ENCODE results near the gene DNAI1. TPM values are rescaled to one million over a fixed set of nuclear protein-coding genes. Genes with fewer than 3 reads are reported as not detected.

The DNAI1 gene
- total and polyA plus RNA-seq, 10 donors = not detected

DNA sequence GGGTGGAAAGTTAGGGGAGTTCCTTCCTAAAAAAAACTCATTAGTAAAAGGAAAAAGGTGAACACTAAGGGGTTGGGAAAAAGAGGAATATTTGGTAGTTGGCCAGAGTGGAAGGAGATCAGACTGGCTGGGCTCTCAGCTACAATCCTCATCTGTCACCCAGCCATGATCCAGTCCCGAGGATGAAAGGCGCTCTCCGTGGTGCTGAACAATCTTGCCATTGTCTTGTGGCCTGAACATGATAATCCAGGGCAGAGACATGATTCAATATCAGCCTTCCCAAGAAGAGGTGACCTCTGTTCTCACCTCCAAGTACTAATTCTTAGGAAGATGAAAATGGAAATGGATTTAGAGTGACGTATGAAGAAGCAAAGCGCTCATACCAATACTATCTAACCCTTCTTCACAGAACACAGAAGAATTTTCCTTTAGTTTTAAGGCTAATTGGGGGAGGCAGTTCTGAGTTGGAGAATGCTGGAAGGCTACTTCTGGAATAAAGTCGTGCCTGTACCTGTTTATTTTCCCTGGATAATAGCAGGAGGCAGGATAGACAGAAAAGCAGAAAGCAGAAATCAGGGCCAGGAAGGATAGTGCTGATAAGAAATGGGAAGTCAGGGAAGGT is 45.3 kb upstream of the DNAI1 start:
- no peaks in the 10 kb centered on the region for H3K4me1 ChIP-seq
- TF ChIP-seq POLR2A (IDR thresholded peaks at IDR 0.05) = no peak
- TF ChIP-seq, protein P1, sequence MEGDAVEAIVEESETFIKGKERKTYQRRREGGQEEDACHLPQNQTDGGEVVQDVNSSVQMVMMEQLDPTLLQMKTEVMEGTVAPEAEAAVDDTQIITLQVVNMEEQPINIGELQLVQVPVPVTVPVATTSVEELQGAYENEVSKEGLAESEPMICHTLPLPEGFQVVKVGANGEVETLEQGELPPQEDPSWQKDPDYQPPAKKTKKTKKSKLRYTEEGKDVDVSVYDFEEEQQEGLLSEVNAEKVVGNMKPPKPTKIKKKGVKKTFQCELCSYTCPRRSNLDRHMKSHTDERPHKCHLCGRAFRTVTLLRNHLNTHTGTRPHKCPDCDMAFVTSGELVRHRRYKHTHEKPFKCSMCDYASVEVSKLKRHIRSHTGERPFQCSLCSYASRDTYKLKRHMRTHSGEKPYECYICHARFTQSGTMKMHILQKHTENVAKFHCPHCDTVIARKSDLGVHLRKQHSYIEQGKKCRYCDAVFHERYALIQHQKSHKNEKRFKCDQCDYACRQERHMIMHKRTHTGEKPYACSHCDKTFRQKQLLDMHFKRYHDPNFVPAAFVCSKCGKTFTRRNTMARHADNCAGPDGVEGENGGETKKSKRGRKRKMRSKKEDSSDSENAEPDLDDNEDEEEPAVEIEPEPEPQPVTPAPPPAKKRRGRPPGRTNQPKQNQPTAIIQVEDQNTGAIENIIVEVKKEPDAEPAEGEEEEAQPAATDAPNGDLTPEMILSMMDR (IDR thresholded peaks at IDR 0.05 in 8 of 11, conservative IDR thresholded peaks at IDR 0.05 in 3 of 11) = no peak
- TF ChIP-seq POLR2AphosphoS5 (IDR thresholded peaks at IDR 0.05) = no peak
- H3K36me3 ChIP-seq = no peaks in the 10 kb centered on the region
- no peak for DNase-seq
- intact Hi-C loops (cut with DNase I; ENCODE audit: low total_unique reads) = no loop called here
- 21 to 29% (median 26%) methylated on average over 6 of the region's 6 CpGs for WGBS, 5 donors
- H3K9me3 ChIP-seq = no peaks in the 10 kb centered on the region
- H3K4me3 ChIP-seq = no peak overlapping the region
- H3K27ac ChIP-seq = no peak overlapping the region
- no peaks in the 10 kb centered on the region for H3K27me3 ChIP-seq (replicated peaks in 1 of 7)

DNA sequence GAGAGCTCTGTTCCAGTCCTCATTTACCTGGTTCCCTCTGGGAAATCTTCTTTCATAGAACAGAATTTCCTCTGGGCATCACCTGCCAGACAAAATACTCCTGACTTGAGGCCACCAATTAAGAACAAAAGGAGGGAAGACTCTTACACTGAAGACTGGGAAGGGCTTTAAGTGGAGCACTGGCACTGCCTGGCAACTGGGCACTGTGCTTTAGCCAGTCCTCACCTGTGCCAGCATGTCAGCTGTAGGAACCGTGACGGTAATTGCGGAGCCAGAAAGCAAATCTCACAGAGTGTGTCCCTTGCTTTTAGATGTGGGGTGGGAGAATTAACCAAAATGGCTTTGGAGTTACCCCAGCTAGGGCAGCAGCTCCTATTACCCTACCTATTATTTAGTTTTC is 40.9 kb upstream of the DNAI1 start:
- Histone ChIP-seq H3K4me1 (peaks cover 0 to 7% (median 0%) of the 10 kb centered on the region in 6 donors), H3K9me3 (no peaks in the 10 kb centered on the region), H3K36me3 (no peaks in the 10 kb centered on the region), H3K27ac (no peak overlapping the region), H3K27me3 (replicated peaks in 1 of 7) (no peaks in the 10 kb centered on the region), H3K4me3 (no peak overlapping the region)
- no peak for DNase-seq
- intact Hi-C loops (cut with DNase I; ENCODE audit: low total_unique reads) = no loop called here
- 95 to 100% (median 99%) methylated on average over 3 of the region's 3 CpGs for WGBS, 5 donors
- TF ChIP-seq POLR2AphosphoS5 (IDR thresholded peaks at IDR 0.05) = no peak
- TF ChIP-seq, protein P1 (IDR thresholded peaks at IDR 0.05 in 8 of 11, conservative IDR thresholded peaks at IDR 0.05 in 3 of 11) = no peak
- TF ChIP-seq POLR2A (IDR thresholded peaks at IDR 0.05) = no peak

DNA sequence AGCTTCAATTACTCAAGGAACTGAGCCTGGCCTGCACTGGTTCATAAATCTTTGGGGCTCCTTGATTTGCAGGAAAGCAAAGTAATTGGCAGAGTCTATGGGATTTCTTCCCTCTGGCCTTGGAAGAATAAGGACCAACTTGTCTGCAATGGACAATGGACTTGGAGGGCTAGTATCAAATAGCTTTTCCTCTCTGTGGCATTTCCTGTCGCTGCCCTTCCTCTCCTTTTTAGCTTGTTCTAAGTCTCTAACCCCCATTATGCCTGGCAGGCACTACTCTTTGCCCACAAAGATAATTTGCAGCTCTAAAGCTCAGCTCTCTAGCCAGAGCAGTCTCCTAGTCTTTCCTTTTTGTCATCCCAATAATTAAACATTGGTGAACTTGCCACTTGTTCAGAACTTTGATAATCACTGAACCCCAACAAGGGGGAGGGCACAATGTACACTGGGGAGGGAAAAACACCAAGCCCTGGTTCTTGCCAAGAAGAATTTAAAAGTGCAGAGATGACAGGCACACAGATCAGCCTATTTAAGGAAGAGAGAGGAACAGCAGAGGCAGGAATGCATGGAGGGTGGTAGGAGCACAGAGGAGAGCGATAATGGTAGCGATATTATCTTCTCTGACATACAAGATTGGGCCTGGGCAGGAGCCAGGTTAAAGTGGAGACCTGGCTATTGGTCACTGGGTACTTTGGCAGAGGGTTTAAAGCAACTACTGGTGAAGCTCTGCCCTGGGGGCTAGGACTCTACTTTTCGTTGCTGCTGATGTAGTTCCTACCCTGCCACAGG is 38.7 kb upstream of the DNAI1 start:
- 70 to 87% (median 84%) methylated on average over 4 of the region's 4 CpGs for WGBS, 5 donors
- no peak for DNase-seq
- no peaks in the 10 kb centered on the region for H3K36me3 ChIP-seq
- intact Hi-C loops (cut with DNase I; ENCODE audit: low total_unique reads) = no loop called here
- no peak overlapping the region for H3K4me3 ChIP-seq
- H3K27ac ChIP-seq = no peak overlapping the region
- H3K27me3 ChIP-seq (replicated peaks in 1 of 7) = no peaks in the 10 kb centered on the region
- no peak for TF ChIP-seq POLR2A (IDR thresholded peaks at IDR 0.05)
- TF ChIP-seq, protein P1 (IDR thresholded peaks at IDR 0.05 in 8 of 11, conservative IDR thresholded peaks at IDR 0.05 in 3 of 11) = no peak
- no peak for TF ChIP-seq POLR2AphosphoS5 (IDR thresholded peaks at IDR 0.05)
- H3K4me1 ChIP-seq = peaks cover 0 to 7% (median 0%) of the 10 kb centered on the region in 6 donors
- no peaks in the 10 kb centered on the region for H3K9me3 ChIP-seq

DNA sequence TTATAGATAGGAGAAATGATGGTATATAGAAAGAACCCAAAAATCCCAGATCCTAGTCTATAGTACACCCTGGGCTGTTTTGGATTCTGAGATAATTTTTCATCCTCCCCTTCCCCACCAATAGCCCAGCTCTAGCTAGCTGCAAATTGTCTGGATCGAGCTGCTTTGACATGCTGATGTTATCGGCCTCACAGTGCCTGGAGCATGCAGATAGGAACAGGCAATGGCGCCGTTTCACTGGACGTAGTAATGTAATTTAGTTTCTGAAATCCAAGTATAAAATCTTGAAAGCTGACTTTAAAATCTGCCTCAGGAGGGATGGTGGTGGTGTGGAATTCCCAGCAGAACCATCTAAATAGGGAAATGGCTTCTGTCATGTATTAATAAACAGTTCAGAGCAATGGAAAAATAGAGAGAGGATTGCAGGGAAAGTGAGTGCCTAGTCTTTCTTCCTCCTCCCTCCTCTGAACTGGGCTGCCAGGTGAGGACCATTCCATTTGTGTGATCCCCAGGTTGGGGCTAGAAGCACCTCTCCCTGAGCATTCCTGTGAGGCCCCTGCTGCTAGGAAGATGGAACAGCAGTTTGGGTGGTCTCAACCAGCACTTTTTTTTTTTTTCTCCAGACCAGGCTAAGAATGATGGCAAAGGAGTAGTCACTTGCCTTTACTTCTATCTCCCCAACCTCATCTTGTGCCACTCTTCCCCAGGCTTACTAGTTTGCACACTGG is 32.1 kb upstream of the DNAI1 start:
- no peaks in the 10 kb centered on the region for H3K4me1 ChIP-seq
- WGBS, 5 donors = 88 to 96% (median 92%) methylated on average over 5 of the region's 5 CpGs
- H3K36me3 ChIP-seq = peaks cover 0 to 26% (median 0%) of the 10 kb centered on the region in 6 donors
- H3K27me3 ChIP-seq (replicated peaks in 1 of 7) = no peaks in the 10 kb centered on the region
- no peak overlapping the region for H3K27ac ChIP-seq
- no peaks in the 10 kb centered on the region for H3K9me3 ChIP-seq
- DNase-seq = no peak
- H3K4me3 ChIP-seq = no peak overlapping the region
- intact Hi-C loops (cut with DNase I; ENCODE audit: low total_unique reads) = no loop called here
- no peak for TF ChIP-seq POLR2AphosphoS5 (IDR thresholded peaks at IDR 0.05)
- TF ChIP-seq POLR2A (IDR thresholded peaks at IDR 0.05) = no peak
- TF ChIP-seq, protein P1 (IDR thresholded peaks at IDR 0.05 in 8 of 11, conservative IDR thresholded peaks at IDR 0.05 in 3 of 11) = no peak
